ENCODE measurements around the gene LILRA6.
A peak's percentile ranks its signal among the peaks of the same experiment; 100 is the strongest.
"Not testable (repeated sequence)": the region's sequence is repeated elsewhere in the genome, so short reads cannot be mapped to it uniquely, and the experiment has no call there.

LILRA6 gene

GRCh38 chr19:54239491-54240371 lies 2.9 kb downstream of the LILRA6 start:
- H2BK120ac ChIP-seq (ENCODE audit: low read depth, low read length); H3K4me3 ChIP-seq (ENCODE audit: low read length); H3K79me1 ChIP-seq (ENCODE audit: low read length); H2AK5ac ChIP-seq (ENCODE audit: low read length); H2BK5ac ChIP-seq (ENCODE audit: low read length); DNase-seq; H3K27me3 ChIP-seq (ENCODE audit: insufficient read depth, low read length, poor library complexity); H3K56ac ChIP-seq (ENCODE audit: low read length); H3K23ac ChIP-seq (ENCODE audit: low read length); H3K36me3 ChIP-seq (ENCODE audit: control insufficient read depth, insufficient read depth, low read length); H3K9ac ChIP-seq (ENCODE audit: low read length); H3K4me1 ChIP-seq (ENCODE audit: control insufficient read depth, low read depth, low read length); H3K4me2 ChIP-seq (ENCODE audit: low read length); H3K79me2 ChIP-seq (ENCODE audit: control insufficient read depth, insufficient read depth, low read length); H4K5ac ChIP-seq (ENCODE audit: low read length); H3K27ac ChIP-seq (ENCODE audit: low read depth, low read length); H3K4ac ChIP-seq (ENCODE audit: low read depth, low read length); H4K8ac ChIP-seq (ENCODE audit: low read depth, low read length); H3K18ac ChIP-seq (ENCODE audit: low read length); H2BK15ac ChIP-seq (replicated peaks; ENCODE audit: low read depth): not testable (repeated sequence)
- WGBS (ENCODE audit: extremely low coverage, insufficient coverage, low lambda C conversion rate) = no CpG with 5 or more reads among the region's 21 CpGs

GRCh38 chr19:54233941-54234340 lies 8.6 kb downstream of the LILRA6 start:
- Histone ChIP-seq H3K4ac (ENCODE audit: low read depth, low read length) (no peak overlapping the region), H3K9ac (ENCODE audit: low read length) (no peak overlapping the region), H2AK5ac (ENCODE audit: low read length) (no peak overlapping the region), H3K27me3 (ENCODE audit: insufficient read depth, low read length, poor library complexity) (no peaks in the 10 kb centered on the region), H3K36me3 (ENCODE audit: control insufficient read depth, insufficient read depth, low read length) (no peaks in the 10 kb centered on the region), H3K23ac (ENCODE audit: low read length) (no peak overlapping the region), H3K27ac (ENCODE audit: low read depth, low read length) (no peak overlapping the region), H3K4me1 (ENCODE audit: control insufficient read depth, low read depth, low read length) (no peaks in the 10 kb centered on the region), H3K56ac (ENCODE audit: low read length) (no peak overlapping the region), H3K4me3 (ENCODE audit: low read length) (no peak overlapping the region), H2BK5ac (ENCODE audit: low read length) (no peak overlapping the region), H3K4me2 (ENCODE audit: low read length) (no peak overlapping the region), H4K8ac (ENCODE audit: low read depth, low read length) (no peak overlapping the region), H3K18ac (ENCODE audit: low read length) (no peak overlapping the region), H2BK15ac (replicated peaks; ENCODE audit: low read depth) (no peak overlapping the region), H3K79me2 (ENCODE audit: control insufficient read depth, insufficient read depth, low read length) (no peaks in the 10 kb centered on the region), H4K5ac (ENCODE audit: low read length) (no peak overlapping the region), H3K79me1 (ENCODE audit: low read length) (no peaks in the 10 kb centered on the region), H2BK120ac (ENCODE audit: low read depth, low read length) (no peak overlapping the region)
- DNase-seq = no peak
- WGBS (ENCODE audit: extremely low coverage, insufficient coverage, low lambda C conversion rate) = no CpG with 5 or more reads among the region's 5 CpGs

- Histone ChIP-seq H3K27me3 (ENCODE audit: insufficient read depth, low read length, poor library complexity) (no peaks in the 10 kb centered on the region), H3K79me2 (ENCODE audit: control insufficient read depth, insufficient read depth, low read length) (no peaks in the 10 kb centered on the region), H2BK120ac (ENCODE audit: low read depth, low read length) (no peak overlapping the region), H3K27ac (ENCODE audit: low read depth, low read length) (no peak overlapping the region), H3K9ac (ENCODE audit: low read length) (no peak overlapping the region), H2BK5ac (ENCODE audit: low read length) (no peak overlapping the region), H3K4me1 (ENCODE audit: control insufficient read depth, low read depth, low read length) (no peaks in the 10 kb centered on the region), H3K36me3 (ENCODE audit: control insufficient read depth, insufficient read depth, low read length) (no peaks in the 10 kb centered on the region), H3K23ac (ENCODE audit: low read length) (no peak overlapping the region), H3K4me2 (ENCODE audit: low read length) (no peak overlapping the region), H4K5ac (ENCODE audit: low read length) (no peak overlapping the region), H4K8ac (ENCODE audit: low read depth, low read length) (no peak overlapping the region), H2AK5ac (ENCODE audit: low read length) (no peak overlapping the region), H3K79me1 (ENCODE audit: low read length) (no peaks in the 10 kb centered on the region), H3K56ac (ENCODE audit: low read length) (no peak overlapping the region), H2BK15ac (replicated peaks; ENCODE audit: low read depth) (no peak overlapping the region), H3K4me3 (ENCODE audit: low read length) (no peak overlapping the region), H3K18ac (ENCODE audit: low read length) (no peak overlapping the region), H3K4ac (ENCODE audit: low read depth, low read length) (no peak overlapping the region)
- DNase-seq = peak; percentile 88
- no CpG with 5 or more reads among the region's 21 CpGs for WGBS (ENCODE audit: extremely low coverage, insufficient coverage, low lambda C conversion rate)
These were observed 11.3 kb downstream of the LILRA6 start for GRCh38 chr19:54231077-54231931.

GRCh38 chr19:54230031-54230430 lies 12.6 kb downstream of the LILRA6 start:
- Histone ChIP-seq H3K27ac (ENCODE audit: low read depth, low read length) (no peak overlapping the region), H2AK5ac (ENCODE audit: low read length) (no peak overlapping the region), H3K23ac (ENCODE audit: low read length) (no peak overlapping the region), H2BK5ac (ENCODE audit: low read length) (no peak overlapping the region), H3K4me2 (ENCODE audit: low read length) (no peak overlapping the region), H4K5ac (ENCODE audit: low read length) (no peak overlapping the region), H3K4me3 (ENCODE audit: low read length) (no peak overlapping the region), H3K4ac (ENCODE audit: low read depth, low read length) (no peak overlapping the region), H3K36me3 (ENCODE audit: control insufficient read depth, insufficient read depth, low read length) (no peaks in the 10 kb centered on the region), H2BK120ac (ENCODE audit: low read depth, low read length) (no peak overlapping the region), H3K79me1 (ENCODE audit: low read length) (no peaks in the 10 kb centered on the region), H3K79me2 (ENCODE audit: control insufficient read depth, insufficient read depth, low read length) (no peaks in the 10 kb centered on the region), H3K56ac (ENCODE audit: low read length) (no peak overlapping the region), H3K27me3 (ENCODE audit: insufficient read depth, low read length, poor library complexity) (no peaks in the 10 kb centered on the region), H3K18ac (ENCODE audit: low read length) (no peak overlapping the region), H3K9ac (ENCODE audit: low read length) (no peak overlapping the region), H2BK15ac (replicated peaks; ENCODE audit: low read depth) (no peak overlapping the region), H4K8ac (ENCODE audit: low read depth, low read length) (no peak overlapping the region), H3K4me1 (ENCODE audit: control insufficient read depth, low read depth, low read length) (no peaks in the 10 kb centered on the region)
- WGBS (ENCODE audit: extremely low coverage, insufficient coverage, low lambda C conversion rate) = no CpG with 5 or more reads among the region's 7 CpGs
- DNase-seq = no peak

DNA sequence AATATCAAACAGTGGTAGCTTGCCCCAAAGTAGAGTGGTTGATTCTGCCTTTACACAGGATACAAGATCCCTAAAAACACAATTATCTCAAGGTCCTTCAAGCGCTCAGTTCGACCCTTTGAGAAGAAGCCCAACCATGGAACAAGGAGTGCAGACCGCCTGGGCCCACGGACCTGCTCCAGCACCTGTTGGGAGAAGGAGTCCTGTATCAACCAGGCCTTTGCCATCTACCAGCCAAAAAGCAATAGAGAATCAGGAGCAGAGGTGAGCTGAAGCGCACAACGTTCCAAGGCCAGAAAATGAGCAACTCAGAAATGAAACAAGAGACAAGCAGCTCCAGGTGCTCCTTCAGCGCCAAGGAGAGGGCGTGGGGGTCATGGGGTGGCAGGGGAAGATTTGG lies 13.4 kb downstream of the LILRA6 start:
- no peak for DNase-seq
- H2AK5ac ChIP-seq (ENCODE audit: low read length) = no peak overlapping the region
- H3K4me3 ChIP-seq (ENCODE audit: low read length) = no peak overlapping the region
- H3K18ac ChIP-seq (ENCODE audit: low read length) = no peak overlapping the region
- H3K56ac ChIP-seq (ENCODE audit: low read length) = no peak overlapping the region
- no peak overlapping the region for H2BK15ac ChIP-seq (replicated peaks; ENCODE audit: low read depth)
- no peaks in the 10 kb centered on the region for H3K79me1 ChIP-seq (ENCODE audit: low read length)
- no peak overlapping the region for H3K4me2 ChIP-seq (ENCODE audit: low read length)
- no peak overlapping the region for H4K8ac ChIP-seq (ENCODE audit: low read depth, low read length)
- no CpG with 5 or more reads among the region's 8 CpGs for WGBS (ENCODE audit: extremely low coverage, insufficient coverage, low lambda C conversion rate)
- H3K4me1 ChIP-seq (ENCODE audit: control insufficient read depth, low read depth, low read length) = no peaks in the 10 kb centered on the region
- H2BK120ac ChIP-seq (ENCODE audit: low read depth, low read length) = no peak overlapping the region
- no peaks in the 10 kb centered on the region for H3K79me2 ChIP-seq (ENCODE audit: control insufficient read depth, insufficient read depth, low read length)
- H3K27ac ChIP-seq (ENCODE audit: low read depth, low read length) = no peak overlapping the region
- no peaks in the 10 kb centered on the region for H3K27me3 ChIP-seq (ENCODE audit: insufficient read depth, low read length, poor library complexity)
- no peak overlapping the region for H2BK5ac ChIP-seq (ENCODE audit: low read length)
- no peaks in the 10 kb centered on the region for H3K36me3 ChIP-seq (ENCODE audit: control insufficient read depth, insufficient read depth, low read length)
- no peak overlapping the region for H3K9ac ChIP-seq (ENCODE audit: low read length)
- no peak overlapping the region for H3K4ac ChIP-seq (ENCODE audit: low read depth, low read length)
- H4K5ac ChIP-seq (ENCODE audit: low read length) = no peak overlapping the region
- H3K23ac ChIP-seq (ENCODE audit: low read length) = no peak overlapping the region
